HCT116 (cell line): ENCODE results near the gene NKG7. TPM values are rescaled to one million over a fixed set of nuclear protein-coding genes. Genes with fewer than 3 reads are reported as not detected.

Experiments
- ATAC-seq: fragments of 200-7000 bp; cut with Tn5 transposase; 2 replicates; pipeline ENCODE4 v1.9.1; 2020; ENCODE audit warnings: mild to moderate bottlenecking, moderate library complexity
- BruUV-seq: library from RNA; stranded (reverse); fragments of 400-500 nt; replicated peaks from 2 replicates; lab custom pipeline; 2021; lab: Mats Ljungman, UMichigan
- CTCF ChIA-PET: fragments of 300-600 bp; sonication (Branson Sonifier 250); formaldehyde crosslinking; loops from one replicate; lab custom pipeline; 2021; ENCODE audit warnings: antibody characterized with exemption; lab: Charles Lee
- POLR2A ChIA-PET: fragments of 300-600, 350-600 bp; sonication (Branson Sonifier 250); formaldehyde crosslinking; loops from one replicate; lab custom pipeline; 2021; ENCODE audit warnings: antibody characterized with exemption; lab: Charles Lee
- RAD21 ChIA-PET, 2 experiments: fragments of 300-600 bp; sonication (Branson Sonifier 250); formaldehyde crosslinking; loops; one replicate each; lab custom pipeline; 2023; ENCODE audit warnings: low total read pairs in 2 of 2; ENCODE audit not compliant: uncharacterized antibody in 2 of 2, unreplicated experiment in 2 of 2, low non-redundant PET in 1 of 2; lab: Charles Lee
- DNase-seq: peaks from one replicate; pipeline ENCODE4 v3.0.0-alpha.2; 2010; ENCODE audit warnings: low read depth, low spot score
- H2AFZ ChIP-seq: fragments of 200-600 bp; shearing (Covaris generic), sonication (generic); 2 replicates; pipeline ENCODE4 v1.6.1; 2017; ENCODE audit warnings: low read depth, mixed run types, mixed read lengths, antibody characterized with exemption, low read length; ENCODE audit not compliant: poor library complexity, severe bottlenecking
- H3K27ac ChIP-seq: 2 replicates; pipeline ENCODE4 v1.5.1; 2012; ENCODE audit warnings: low read depth, low read length
- H3K27me3 ChIP-seq: fragments of 200-600 bp; sonication (generic); 2 replicates; pipeline ENCODE4 v1.6.1; 2016; ENCODE audit warnings: mixed run types, low read length, mixed read lengths; ENCODE audit not compliant: insufficient read depth
- H3K36me3 ChIP-seq, 2 experiments: fragments of 200-500 bp in 1 of 2; fragments of 200-600 bp in 1 of 2; sonication (Bioruptor generic) in 1 of 2; sonication (generic) in 1 of 2; 2 replicates each; pipeline versions ENCODE4 v1.5.1 to v1.6.1; 2014 to 2016; ENCODE audit warnings: low read length in 2 of 2, inconsistent platforms in 1 of 2, mixed read lengths in 1 of 2, mixed run types in 1 of 2; ENCODE audit not compliant: insufficient read depth in 2 of 2, control insufficient read depth in 1 of 2
- H3K4me1 ChIP-seq, 2 experiments: fragments of 200-600 bp in 1 of 2; sonication (generic) in 1 of 2; 2 replicates each; pipeline versions ENCODE4 v1.5.1 to v1.6.1; 2012 to 2017; ENCODE audit warnings: low read length in 2 of 2, inconsistent platforms in 1 of 2, mild to moderate bottlenecking in 1 of 2, mixed read lengths in 1 of 2, mixed run types in 1 of 2, moderate library complexity in 1 of 2; ENCODE audit not compliant: insufficient read depth in 2 of 2, control insufficient read depth in 1 of 2
- H3K4me2 ChIP-seq: fragments of 200-600 bp; sonication (generic); 2 replicates; pipeline ENCODE4 v1.6.1; 2017; ENCODE audit warnings: mixed run types, low read length, mixed read lengths
- H3K4me3 ChIP-seq, 2 experiments: fragments of 200-600 bp in 1 of 2; sonication (generic) in 1 of 2; replicated peaks in 1 of 2; 2 replicates each; pipeline ENCODE4 v1.5.1; 2011 to 2016; ENCODE audit warnings: low read length in 2 of 2, control low read depth in 1 of 2, low read depth in 1 of 2, mild to moderate bottlenecking in 1 of 2, mixed read lengths in 1 of 2, mixed run types in 1 of 2
- H3K79me2 ChIP-seq: fragments of 200-600 bp; sonication (generic); 2 replicates; pipeline ENCODE4 v1.6.1; 2017; ENCODE audit warnings: mild to moderate bottlenecking, mixed run types, low read length, moderate library complexity, mixed read lengths; ENCODE audit not compliant: insufficient read depth
- H3K9ac ChIP-seq: fragments of 200-600 bp; sonication (generic); 2 replicates; pipeline ENCODE4 v1.6.1; 2016; ENCODE audit warnings: low read length, mixed read lengths
- H3K9me2 ChIP-seq: fragments of 200-600 bp; sonication (generic), shearing (Covaris generic); 2 replicates; pipeline ENCODE4 v1.6.1; 2017; ENCODE audit warnings: mixed run types, mild to moderate bottlenecking, moderate library complexity; ENCODE audit not compliant: insufficient read depth
- H3K9me3 ChIP-seq, 2 experiments: fragments of 200-500 bp in 1 of 2; fragments of 200-600 bp in 1 of 2; sonication (Bioruptor generic) in 1 of 2; sonication (generic) in 1 of 2; 2 replicates each; pipeline ENCODE4 v1.6.1; 2014 to 2017; ENCODE audit warnings: low read length in 2 of 2, mixed read lengths in 2 of 2, inconsistent platforms in 1 of 2, low read depth in 1 of 2, mild to moderate bottlenecking in 1 of 2, mixed run types in 1 of 2, moderate library complexity in 1 of 2; ENCODE audit not compliant: control insufficient read depth in 1 of 2, insufficient read depth in 1 of 2
- H4K20me1 ChIP-seq: fragments of 200-600 bp; sonication (generic), shearing (Covaris generic); 2 replicates; pipeline ENCODE4 v1.6.1; 2017; ENCODE audit warnings: mixed run types, mild to moderate bottlenecking, moderate library complexity; ENCODE audit not compliant: insufficient read depth
- CBX3 ChIP-seq: IDR thresholded peaks from 2 replicates; pipeline ENCODE4 v1.6.1; 2012; ENCODE audit warnings: low read depth
- CEBPB ChIP-seq: IDR thresholded peaks from 2 replicates; pipeline ENCODE4 v1.6.1; 2012; ENCODE audit warnings: low read depth
- EGR1 ChIP-seq: IDR thresholded peaks from 2 replicates; pipeline ENCODE4 v1.6.1; 2012; ENCODE audit warnings: low read depth
- ELF1 ChIP-seq: IDR thresholded peaks from 2 replicates; pipeline ENCODE4 v1.6.1; 2012; ENCODE audit warnings: low read depth, borderline replicate concordance
- EZH2 ChIP-seq: fragments of 200-600 bp; sonication (generic); IDR thresholded peaks from 2 replicates; pipeline ENCODE4 v1.6.1; 2017; ENCODE audit warnings: antibody characterized with exemption, mixed run types
- EZH2phosphoT487 ChIP-seq: fragments of 200-600 bp; IDR thresholded peaks from 2 replicates; pipeline ENCODE4 v1.6.1; 2018; ENCODE audit warnings: antibody characterized with exemption, borderline replicate concordance
- FOSL1 ChIP-seq: IDR thresholded peaks from 2 replicates; pipeline ENCODE4 v1.6.1; 2012; ENCODE audit warnings: low read depth
- POLR2A ChIP-seq: IDR thresholded peaks from 2 replicates; pipeline ENCODE4 v1.7.0; 2011; ENCODE audit warnings: borderline replicate concordance; ENCODE audit not compliant: insufficient read depth, insufficient read length; ENCODE audit errors: extremely low read depth
- POLR2AphosphoS5 ChIP-seq: IDR thresholded peaks from 2 replicates; pipeline ENCODE4 v1.6.1; 2011; ENCODE audit warnings: mild to moderate bottlenecking, low read depth, low read length, moderate library complexity
- RAD21 ChIP-seq: IDR thresholded peaks from 2 replicates; pipeline ENCODE4 v1.6.1; 2012; ENCODE audit warnings: low read depth, mild to moderate bottlenecking
- REST ChIP-seq: IDR thresholded peaks from 2 replicates; pipeline ENCODE4 v1.6.1; 2012; ENCODE audit warnings: low read depth
- SIN3A ChIP-seq: IDR thresholded peaks from 2 replicates; pipeline ENCODE4 v1.6.1; 2012; ENCODE audit warnings: low read depth
- SP1 ChIP-seq: IDR thresholded peaks from 2 replicates; pipeline ENCODE4 v1.6.1; 2012; ENCODE audit warnings: low read depth
- SRF ChIP-seq: IDR thresholded peaks from 2 replicates; pipeline ENCODE4 v1.6.1; 2012; ENCODE audit warnings: low read depth
- TCF7L2 ChIP-seq: IDR thresholded peaks from 2 replicates; pipeline ENCODE4 v1.7.0; 2011; ENCODE audit warnings: borderline replicate concordance, inconsistent platforms; ENCODE audit not compliant: insufficient read depth, insufficient read length; ENCODE audit errors: extremely low read depth
- YY1 ChIP-seq: IDR thresholded peaks from 2 replicates; pipeline ENCODE4 v1.6.1; 2011; ENCODE audit warnings: low read length, low read depth, moderate library complexity, mild to moderate bottlenecking; ENCODE audit not compliant: insufficient replicate concordance; ENCODE audit errors: extremely low read depth
- ZFX ChIP-seq: fragments of 450-650 bp; IDR thresholded peaks from 2 replicates; pipeline ENCODE4 v1.6.1; 2017
- ZNF274 ChIP-seq: fragments of 200-500 bp; sonication (Bioruptor generic); IDR thresholded peaks from 2 replicates; pipeline ENCODE4 v1.6.1; 2014; ENCODE audit warnings: mild to moderate bottlenecking, low read depth, low read length, inconsistent platforms
- intact Hi-C: fragments of 100-400 bp; cut with micrococcal nuclease; formaldehyde crosslinking; loops from 2 replicates; pipeline ENCODE4 v1.10.0; 2022
- total RNA-seq: library from RNA; stranded (reverse); gene quantifications from one replicate; pipeline ENCODE4 v1.2.1, GENCODE V29; 2021; ENCODE audit not compliant: unreplicated experiment
- TF ChIP-seq, protein P1 (sequence below): IDR thresholded peaks from 2 replicates; pipeline ENCODE4 v1.6.1; 2012
- TF ChIP-seq, protein P2 (sequence below), 3 experiments: fragments of 200-600 bp in 1 of 3; sonication (generic) in 1 of 3; IDR thresholded peaks in 2 of 3; conservative IDR thresholded peaks in 1 of 3; 2 replicates each; pipeline ENCODE4 v1.5.1; 2012 to 2017; ENCODE audit warnings: low read depth in 2 of 3, low read length in 2 of 3, antibody characterized with exemption in 1 of 3, borderline replicate concordance in 1 of 3, control low read depth in 1 of 3, mild to moderate bottlenecking in 1 of 3, mixed read lengths in 1 of 3, mixed run types in 1 of 3, moderate library complexity in 1 of 3; ENCODE audit not compliant: insufficient read depth in 1 of 3
- TF ChIP-seq, protein P3 (sequence below): IDR thresholded peaks from 2 replicates; pipeline ENCODE4 v1.6.1; 2011; ENCODE audit warnings: mild to moderate bottlenecking, low read length, moderate library complexity; ENCODE audit not compliant: insufficient replicate concordance; ENCODE audit errors: extremely low read depth

Gene NKG7
- total RNA-seq, 1 experiment from 2014 or later, result not detected

- Histone ChIP-seq H3K9ac (no peak overlapping the region), H3K4me2 (no peak overlapping the region), H4K20me1 (no peaks in the 10 kb centered on the region), H2AFZ (no peak overlapping the region), H3K27me3 (peaks cover 16% of the 10 kb centered on the region; the same call in 1 of the 2 replicates), H3K27ac (no peak overlapping the region), H3K9me2 (no peaks in the 10 kb centered on the region), H3K79me2 (no peaks in the 10 kb centered on the region), H3K36me3 (no peaks in the 10 kb centered on the region), H3K4me3 (no peak overlapping the region), H3K4me1 (no peaks in the 10 kb centered on the region; a peak in 1 of 4 replicates), H3K9me3 (no peaks in the 10 kb centered on the region)
- BruUV-seq, result no TSS peak
- ChIA-PET CTCF (interaction anchor here (0.7 to 2.7 kb wide), 11 partner anchors 11 to 239 kb away, joined by 3 to 22 read pairs (median 4); no protein-coding TSS in a partner anchor), RAD21 (interaction anchor here in 1 of 2 experiments (1.1 kb wide), 1 partner anchor 235 kb away, joined by 3 read pairs; no protein-coding TSS in a partner anchor), POLR2A (no interaction called here)
- DNase-seq (peak; percentile 56), ATAC-seq (peak; percentile 96)
- intact Hi-C loops, result loop anchor here (5.0 kb wide), 2 partner anchors 130 to 235 kb away; no protein-coding TSS in a partner anchor
- no peak for TF ChIP-seq CEBPB
- peak; percentile 45 for TF ChIP-seq YY1
- no peak for TF ChIP-seq SP1
- TF ChIP-seq EZH2, result no peak
- TF ChIP-seq SIN3A, result peak; percentile 44; the same call in 1 of the 2 replicates
- no peak for TF ChIP-seq EGR1
- TF ChIP-seq TCF7L2, result peak; percentile 61
- TF ChIP-seq, protein P1, sequence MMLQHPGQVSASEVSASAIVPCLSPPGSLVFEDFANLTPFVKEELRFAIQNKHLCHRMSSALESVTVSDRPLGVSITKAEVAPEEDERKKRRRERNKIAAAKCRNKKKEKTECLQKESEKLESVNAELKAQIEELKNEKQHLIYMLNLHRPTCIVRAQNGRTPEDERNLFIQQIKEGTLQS, result no peak
- TF ChIP-seq, protein P2, sequence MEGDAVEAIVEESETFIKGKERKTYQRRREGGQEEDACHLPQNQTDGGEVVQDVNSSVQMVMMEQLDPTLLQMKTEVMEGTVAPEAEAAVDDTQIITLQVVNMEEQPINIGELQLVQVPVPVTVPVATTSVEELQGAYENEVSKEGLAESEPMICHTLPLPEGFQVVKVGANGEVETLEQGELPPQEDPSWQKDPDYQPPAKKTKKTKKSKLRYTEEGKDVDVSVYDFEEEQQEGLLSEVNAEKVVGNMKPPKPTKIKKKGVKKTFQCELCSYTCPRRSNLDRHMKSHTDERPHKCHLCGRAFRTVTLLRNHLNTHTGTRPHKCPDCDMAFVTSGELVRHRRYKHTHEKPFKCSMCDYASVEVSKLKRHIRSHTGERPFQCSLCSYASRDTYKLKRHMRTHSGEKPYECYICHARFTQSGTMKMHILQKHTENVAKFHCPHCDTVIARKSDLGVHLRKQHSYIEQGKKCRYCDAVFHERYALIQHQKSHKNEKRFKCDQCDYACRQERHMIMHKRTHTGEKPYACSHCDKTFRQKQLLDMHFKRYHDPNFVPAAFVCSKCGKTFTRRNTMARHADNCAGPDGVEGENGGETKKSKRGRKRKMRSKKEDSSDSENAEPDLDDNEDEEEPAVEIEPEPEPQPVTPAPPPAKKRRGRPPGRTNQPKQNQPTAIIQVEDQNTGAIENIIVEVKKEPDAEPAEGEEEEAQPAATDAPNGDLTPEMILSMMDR (IDR thresholded peaks at IDR 0.05 in 2 of 3, conservative IDR thresholded peaks at IDR 0.05 in 1 of 3; ENCODE audit: borderline replicate concordance in 1 of 3, insufficient read depth in 1 of 3, low read depth in 2 of 3, low read length in 2 of 3), result peak; percentile 82 to 100 (median 97)
- TF ChIP-seq FOSL1, result no peak
- 0 out of 2 replicates have a peak, but pooled peaks have one; percentile 25 for TF ChIP-seq POLR2AphosphoS5
- no peak for TF ChIP-seq SRF
- no peak for TF ChIP-seq POLR2A
- TF ChIP-seq CBX3, result 0 out of 2 replicates have a peak, but pooled peaks have one; percentile 65
- no peak for TF ChIP-seq ZFX
- TF ChIP-seq RAD21, result peak; percentile 81
- TF ChIP-seq, protein P3, sequence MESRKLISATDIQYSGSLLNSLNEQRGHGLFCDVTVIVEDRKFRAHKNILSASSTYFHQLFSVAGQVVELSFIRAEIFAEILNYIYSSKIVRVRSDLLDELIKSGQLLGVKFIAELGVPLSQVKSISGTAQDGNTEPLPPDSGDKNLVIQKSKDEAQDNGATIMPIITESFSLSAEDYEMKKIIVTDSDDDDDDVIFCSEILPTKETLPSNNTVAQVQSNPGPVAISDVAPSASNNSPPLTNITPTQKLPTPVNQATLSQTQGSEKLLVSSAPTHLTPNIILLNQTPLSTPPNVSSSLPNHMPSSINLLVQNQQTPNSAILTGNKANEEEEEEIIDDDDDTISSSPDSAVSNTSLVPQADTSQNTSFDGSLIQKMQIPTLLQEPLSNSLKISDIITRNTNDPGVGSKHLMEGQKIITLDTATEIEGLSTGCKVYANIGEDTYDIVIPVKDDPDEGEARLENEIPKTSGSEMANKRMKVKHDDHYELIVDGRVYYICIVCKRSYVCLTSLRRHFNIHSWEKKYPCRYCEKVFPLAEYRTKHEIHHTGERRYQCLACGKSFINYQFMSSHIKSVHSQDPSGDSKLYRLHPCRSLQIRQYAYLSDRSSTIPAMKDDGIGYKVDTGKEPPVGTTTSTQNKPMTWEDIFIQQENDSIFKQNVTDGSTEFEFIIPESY, result no peak
- no peak for TF ChIP-seq ZNF274
- TF ChIP-seq REST, result peak; percentile 99
- TF ChIP-seq ELF1, result no peak
- no peak for TF ChIP-seq EZH2phosphoT487
Observed at GRCh38 chr19:51422053-51422448, 49.6 kb upstream of the NKG7 start.
